Skeletal muscle tissue (tissue), 4 donors: Measurements from ENCODE around the gene KEL. TPM values are rescaled to one million over a fixed set of nuclear protein-coding genes. Genes with fewer than 3 reads are reported as not detected.

Experiments
- H3K27ac ChIP-seq: one replicate; pipeline ENCODE4 v1.7.0; 2013; ENCODE audit warnings: mild to moderate bottlenecking, low read depth, low read length, inconsistent platforms
- H3K27me3 ChIP-seq, 3 donors: one replicate each; pipeline ENCODE4 v1.7.0; 2013; ENCODE audit warnings: low read length in 3 of 3; ENCODE audit not compliant: control insufficient read depth in 3 of 3, insufficient read depth in 3 of 3
- H3K36me3 ChIP-seq, 3 donors: one replicate each; pipeline ENCODE4 v1.7.0; 2013; ENCODE audit warnings: low read length in 3 of 3; ENCODE audit not compliant: control insufficient read depth in 3 of 3, insufficient read depth in 3 of 3
- H3K4me1 ChIP-seq, 3 donors: one replicate each; pipeline ENCODE4 v1.7.0; 2013; ENCODE audit warnings: low read length in 3 of 3, mild to moderate bottlenecking in 3 of 3; ENCODE audit not compliant: control insufficient read depth in 3 of 3, insufficient read depth in 3 of 3
- H3K4me3 ChIP-seq, 3 donors: one replicate each; pipeline ENCODE4 v1.7.0; 2013; ENCODE audit warnings: low read length in 3 of 3
- H3K9ac ChIP-seq, 3 donors: one replicate each; pipeline ENCODE4 v1.7.0; 2013; ENCODE audit warnings: low read length in 3 of 3, mild to moderate bottlenecking in 3 of 3, moderate library complexity in 2 of 3, low read depth in 1 of 3
- H3K9me3 ChIP-seq, 3 donors: one replicate each; pipeline ENCODE4 v1.7.0; 2013; ENCODE audit warnings: low read length in 3 of 3; ENCODE audit not compliant: control insufficient read depth in 3 of 3
- total RNA-seq: library from RNA; depleted of rRNA; stranded (reverse); fragments of >200 nt; gene quantifications from one replicate; pipeline ENCODE4 v1.2.3, GENCODE V29; 2014
- donor health status: Osteomylitis.

The KEL gene
- total RNA-seq, 1 donor from 2014 or later = 3.1 TPM

- Histone ChIP-seq H3K9ac (no peak overlapping the region), H3K9me3 (no peaks in the 10 kb centered on the region), H3K27me3 (peaks cover 4 to 23% (median 13%) of the 10 kb centered on the region in 3 donors), H3K4me3 (no peak overlapping the region), H3K4me1 (no peaks in the 10 kb centered on the region), H3K27ac (no peak overlapping the region), H3K36me3 (no peaks in the 10 kb centered on the region)
Measured at GRCh38 chr7:142894112-142894984, 67.8 kb downstream of the KEL start.

GRCh38 chr7:142892951-142893350 is 69.2 kb downstream of the KEL start:
- H3K27me3 ChIP-seq = peaks cover 4 to 16% (median 13%) of the 10 kb centered on the region in 3 donors
- no peak overlapping the region for H3K27ac ChIP-seq
- H3K36me3 ChIP-seq = no peaks in the 10 kb centered on the region
- H3K4me3 ChIP-seq = no peak overlapping the region
- H3K9me3 ChIP-seq = no peaks in the 10 kb centered on the region
- no peak overlapping the region for H3K9ac ChIP-seq
- no peaks in the 10 kb centered on the region for H3K4me1 ChIP-seq

GRCh38 chr7:142891490-142892082 is 70.6 kb downstream of the KEL start:
- Histone ChIP-seq H3K9me3 (no peaks in the 10 kb centered on the region), H3K4me1 (no peaks in the 10 kb centered on the region), H3K27ac (no peak overlapping the region), H3K27me3 (peaks cover 4 to 17% (median 16%) of the 10 kb centered on the region in 3 donors), H3K36me3 (no peaks in the 10 kb centered on the region), H3K9ac (no peak overlapping the region), H3K4me3 (no peak overlapping the region)

Other genes starting within 250 kb of the KEL start
- not detected for gene PRSS1, start 212.9 kb downstream of the KEL start, total RNA-seq
- gene PRSS2, start 191.4 kb downstream of the KEL start, total RNA-seq = not detected
- 1.0 TPM for gene EPHB6, start 107.3 kb downstream of the KEL start, total RNA-seq
- gene TRPV6, start 76.6 kb downstream of the KEL start, total RNA-seq = not detected
- gene TRPV5, start 28.6 kb downstream of the KEL start, total RNA-seq = not detected
- not detected for gene LLCFC1, start 22.9 kb downstream of the KEL start, total RNA-seq
- not detected for gene OR9A2, start 64.8 kb upstream of the KEL start, total RNA-seq
- not detected for gene OR6V1, start 90.0 kb upstream of the KEL start, total RNA-seq
- gene PIP, start 169.7 kb upstream of the KEL start, total RNA-seq = not detected
- not detected for gene TAS2R39, start 221.1 kb upstream of the KEL start, total RNA-seq